HG02571 (cell line): ENCODE results near the gene DOC2A.

Experiments used
- ATAC-seq: cut with Tn5 transposase; IDR thresholded peaks from one replicate; pipeline ENCODE4 v1.9.1; 2021; ENCODE audit warnings: mild to moderate bottlenecking, moderate library complexity; ENCODE audit not compliant: unreplicated experiment

Gene DOC2A

DNA sequence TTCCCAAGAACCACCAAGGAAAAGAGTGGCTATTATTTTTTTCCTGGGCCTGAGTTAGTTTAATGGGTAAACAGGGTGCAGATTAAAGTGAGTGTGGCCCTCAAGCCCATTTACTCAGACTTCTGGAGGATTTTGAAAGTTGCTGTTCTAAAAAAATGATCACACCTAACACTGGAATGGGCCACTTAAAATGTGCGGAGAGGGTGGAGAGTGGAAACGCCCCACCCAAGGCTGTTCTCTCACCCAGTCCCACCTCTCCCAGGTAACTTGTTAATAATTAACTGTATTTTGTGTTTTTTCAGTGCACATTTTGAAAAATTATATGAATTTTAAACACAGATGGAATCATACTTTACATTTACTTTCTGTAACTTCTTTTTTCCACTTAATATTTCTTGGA is 20.8 kb downstream of the DOC2A start:
- ATAC-seq = no peak

DNA sequence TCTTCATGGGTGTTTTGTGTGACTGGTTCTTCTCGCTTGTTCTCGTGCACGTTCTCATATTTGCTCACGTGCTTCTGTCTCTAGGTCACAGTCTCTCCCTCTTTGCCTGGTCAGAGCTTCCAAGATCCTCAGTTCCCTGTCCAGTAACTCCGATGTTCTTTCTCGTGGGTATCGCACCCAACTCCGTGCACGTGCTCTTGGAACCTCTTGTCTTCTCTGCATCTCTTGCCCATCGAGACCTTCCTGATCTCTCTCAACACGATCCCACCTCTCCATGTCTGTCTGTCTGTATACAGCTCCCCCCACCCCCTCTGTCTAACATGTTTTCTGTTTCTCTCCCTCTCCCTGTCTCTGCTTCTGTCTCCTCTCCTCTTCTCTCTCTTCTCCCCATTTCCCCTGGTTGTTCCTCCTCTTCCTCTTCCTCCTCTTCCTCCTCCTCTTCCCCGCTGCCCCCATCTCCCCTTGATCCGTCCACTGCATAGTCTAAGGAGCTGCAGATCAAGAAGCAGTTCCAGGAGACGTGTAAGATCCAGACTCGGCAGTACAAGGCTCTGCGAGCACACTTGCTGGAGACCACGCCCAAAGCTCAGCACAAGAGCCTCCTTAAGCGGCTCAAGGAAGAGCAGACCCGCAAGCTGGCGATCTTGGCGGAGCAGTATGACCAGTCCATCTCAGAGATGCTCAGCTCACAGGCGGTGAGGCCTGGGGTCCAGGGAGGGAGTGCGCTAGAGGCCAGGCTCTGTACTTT is 21.5 kb downstream of the DOC2A start:
- ATAC-seq = no peak

DNA sequence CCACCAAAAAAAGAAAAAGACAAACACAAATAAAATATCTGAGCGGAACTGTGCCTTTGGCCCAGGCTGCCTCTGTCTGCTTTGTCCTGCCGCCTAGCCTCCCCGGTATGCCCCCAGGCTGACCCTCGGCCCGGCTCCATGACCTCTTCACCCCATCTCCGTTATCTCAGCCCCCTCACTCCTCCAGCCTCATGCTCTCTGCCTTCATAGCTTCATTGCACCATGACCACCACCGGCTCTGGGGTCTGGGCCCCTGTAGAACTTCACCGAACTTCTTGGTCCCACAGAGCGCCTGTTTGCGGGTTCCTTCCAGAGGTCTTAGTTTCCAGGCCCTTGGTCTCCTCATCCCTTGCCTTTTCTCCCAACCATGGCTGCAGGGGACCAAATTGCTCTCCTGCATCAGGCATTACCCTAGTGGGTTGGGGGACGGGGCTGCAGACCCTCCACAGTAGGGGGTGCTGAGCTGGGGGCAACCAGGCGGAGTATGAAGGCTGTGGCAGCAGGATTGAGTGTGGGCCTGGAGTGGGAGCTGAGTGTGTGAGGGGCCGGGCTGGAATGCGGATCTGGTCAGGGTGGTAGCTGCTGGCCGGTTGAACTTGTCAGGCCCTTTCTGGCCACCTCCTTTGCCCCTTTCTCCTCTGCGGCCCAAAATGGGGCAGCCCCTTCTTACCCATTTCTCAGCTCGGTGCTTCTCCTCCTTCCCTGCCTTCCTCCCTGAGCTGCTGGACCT is 22.3 kb downstream of the DOC2A start:
- no peak for ATAC-seq

DNA sequence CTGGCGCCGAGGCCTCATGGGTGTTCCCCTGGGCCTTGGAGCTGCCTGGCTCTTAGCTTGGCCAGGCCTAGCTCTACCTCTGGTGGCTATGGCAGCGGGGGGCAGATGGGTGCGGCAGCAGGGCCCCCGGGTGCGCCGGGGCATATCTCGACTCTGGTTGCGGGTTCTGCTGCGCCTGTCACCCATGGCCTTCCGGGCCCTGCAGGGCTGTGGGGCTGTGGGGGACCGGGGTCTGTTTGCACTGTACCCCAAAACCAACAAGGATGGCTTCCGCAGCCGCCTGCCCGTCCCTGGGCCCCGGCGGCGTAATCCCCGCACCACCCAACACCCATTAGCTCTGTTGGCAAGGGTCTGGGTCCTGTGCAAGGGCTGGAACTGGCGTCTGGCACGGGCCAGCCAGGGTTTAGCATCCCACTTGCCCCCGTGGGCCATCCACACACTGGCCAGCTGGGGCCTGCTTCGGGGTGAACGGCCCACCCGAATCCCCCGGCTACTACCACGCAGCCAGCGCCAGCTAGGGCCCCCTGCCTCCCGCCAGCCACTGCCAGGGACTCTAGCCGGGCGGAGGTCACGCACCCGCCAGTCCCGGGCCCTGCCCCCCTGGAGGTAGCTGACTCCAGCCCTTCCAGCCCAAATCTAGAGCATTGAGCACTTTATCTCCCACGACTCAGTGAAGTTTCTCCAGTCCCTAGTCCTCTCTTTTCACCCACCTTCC is 23.3 kb downstream of the DOC2A start:
- ATAC-seq = no peak

DNA sequence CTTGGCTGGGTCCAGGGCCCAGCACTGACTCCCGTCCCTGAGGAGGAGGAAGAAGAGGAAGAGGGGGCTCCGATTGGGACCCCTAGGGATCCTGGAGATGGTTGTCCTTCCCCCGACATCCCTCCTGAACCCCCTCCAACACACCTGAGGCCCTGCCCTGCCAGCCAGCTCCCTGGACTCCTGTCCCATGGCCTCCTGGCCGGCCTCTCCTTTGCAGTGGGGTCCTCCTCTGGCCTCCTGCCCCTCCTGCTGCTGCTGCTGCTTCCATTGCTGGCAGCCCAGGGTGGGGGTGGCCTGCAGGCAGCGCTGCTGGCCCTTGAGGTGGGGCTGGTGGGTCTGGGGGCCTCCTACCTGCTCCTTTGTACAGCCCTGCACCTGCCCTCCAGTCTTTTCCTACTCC is 23.9 kb downstream of the DOC2A start:
- ATAC-seq = no peak

DNA sequence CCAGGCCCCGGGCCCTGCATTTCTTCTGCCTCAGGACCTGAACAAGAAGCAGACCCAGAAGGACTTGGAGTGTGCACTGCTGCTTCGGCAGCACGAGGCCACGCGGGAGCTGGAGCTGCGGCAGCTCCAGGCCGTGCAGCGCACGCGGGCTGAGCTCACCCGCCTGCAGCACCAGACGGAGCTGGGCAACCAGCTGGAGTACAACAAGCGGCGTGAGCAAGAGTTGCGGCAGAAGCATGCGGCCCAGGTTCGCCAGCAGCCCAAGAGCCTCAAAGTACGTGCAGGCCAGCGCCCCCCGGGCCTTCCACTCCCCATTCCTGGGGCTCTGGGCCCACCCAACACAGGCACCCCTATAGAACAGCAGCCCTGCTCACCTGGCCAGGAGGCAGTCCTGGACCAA is 24.6 kb downstream of the DOC2A start:
- no peak for ATAC-seq

DNA sequence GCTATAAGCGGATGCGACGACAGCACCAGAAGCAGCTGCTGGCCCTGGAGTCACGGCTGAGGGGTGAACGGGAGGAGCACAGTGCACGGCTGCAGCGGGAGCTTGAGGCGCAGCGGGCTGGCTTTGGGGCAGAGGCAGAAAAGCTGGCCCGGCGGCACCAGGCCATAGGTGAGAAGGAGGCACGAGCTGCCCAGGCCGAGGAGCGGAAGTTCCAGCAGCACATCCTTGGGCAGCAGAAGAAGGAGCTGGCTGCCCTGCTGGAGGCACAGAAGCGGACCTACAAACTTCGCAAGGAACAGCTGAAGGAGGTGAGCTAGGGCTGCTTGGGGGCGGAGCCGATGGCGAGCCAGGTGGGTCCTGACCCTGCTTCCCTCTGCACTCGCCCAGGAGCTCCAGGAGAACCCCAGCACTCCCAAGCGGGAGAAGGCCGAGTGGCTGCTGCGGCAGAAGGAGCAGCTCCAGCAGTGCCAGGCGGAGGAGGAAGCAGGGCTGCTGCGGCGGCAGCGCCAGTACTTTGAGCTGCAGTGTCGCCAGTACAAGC is 25.5 kb downstream of the DOC2A start:
- ATAC-seq = no peak

DNA sequence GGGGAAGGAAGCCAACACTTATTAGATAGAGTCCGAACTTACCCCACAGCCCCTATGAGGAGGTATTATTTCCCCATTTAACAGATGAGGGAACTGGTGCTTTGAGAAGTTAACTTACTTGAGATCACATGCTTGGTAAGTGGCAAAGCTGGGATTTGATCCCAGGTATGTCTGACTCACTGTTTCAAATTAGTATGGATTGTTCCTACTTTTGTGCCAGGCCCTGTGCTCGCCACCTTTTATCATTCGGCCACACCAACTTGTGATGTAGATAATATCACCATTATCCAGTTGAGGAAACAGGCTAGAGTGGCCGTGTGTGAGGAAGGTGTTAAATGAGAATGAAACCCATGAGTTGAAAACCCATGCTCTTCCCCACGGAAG is 26.1 kb downstream of the DOC2A start:
- ATAC-seq = no peak

DNA sequence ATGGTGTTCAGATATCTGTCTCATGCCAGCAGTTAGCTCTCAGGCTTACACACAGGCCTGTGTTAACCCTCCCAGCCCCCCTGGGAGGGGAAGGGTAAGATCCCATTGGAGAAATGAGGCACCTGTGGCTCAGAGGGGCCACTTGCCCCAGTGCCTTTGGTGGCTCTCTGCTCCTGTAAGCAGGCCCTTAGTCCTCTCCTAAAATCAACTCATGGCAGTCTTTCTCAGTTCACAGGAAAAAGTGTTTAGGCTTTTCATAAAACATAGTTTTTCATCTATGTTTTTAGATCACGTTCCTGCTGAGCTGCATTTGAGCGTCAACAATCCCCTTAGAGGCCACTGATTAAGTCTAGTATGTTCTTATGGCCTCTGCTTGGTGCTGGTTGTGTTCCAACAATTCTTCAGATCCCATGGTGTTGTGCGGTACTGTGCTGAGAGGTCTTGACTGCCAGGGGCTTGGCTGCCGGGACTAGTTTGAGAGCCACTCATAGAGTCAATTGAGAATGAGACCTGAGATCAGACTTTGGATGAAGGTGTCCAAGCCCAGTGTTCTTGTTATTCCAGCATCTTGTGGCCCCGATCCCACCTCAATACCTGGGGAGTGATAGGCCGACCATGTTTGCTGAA is 26.6 kb downstream of the DOC2A start:
- no peak for ATAC-seq

DNA sequence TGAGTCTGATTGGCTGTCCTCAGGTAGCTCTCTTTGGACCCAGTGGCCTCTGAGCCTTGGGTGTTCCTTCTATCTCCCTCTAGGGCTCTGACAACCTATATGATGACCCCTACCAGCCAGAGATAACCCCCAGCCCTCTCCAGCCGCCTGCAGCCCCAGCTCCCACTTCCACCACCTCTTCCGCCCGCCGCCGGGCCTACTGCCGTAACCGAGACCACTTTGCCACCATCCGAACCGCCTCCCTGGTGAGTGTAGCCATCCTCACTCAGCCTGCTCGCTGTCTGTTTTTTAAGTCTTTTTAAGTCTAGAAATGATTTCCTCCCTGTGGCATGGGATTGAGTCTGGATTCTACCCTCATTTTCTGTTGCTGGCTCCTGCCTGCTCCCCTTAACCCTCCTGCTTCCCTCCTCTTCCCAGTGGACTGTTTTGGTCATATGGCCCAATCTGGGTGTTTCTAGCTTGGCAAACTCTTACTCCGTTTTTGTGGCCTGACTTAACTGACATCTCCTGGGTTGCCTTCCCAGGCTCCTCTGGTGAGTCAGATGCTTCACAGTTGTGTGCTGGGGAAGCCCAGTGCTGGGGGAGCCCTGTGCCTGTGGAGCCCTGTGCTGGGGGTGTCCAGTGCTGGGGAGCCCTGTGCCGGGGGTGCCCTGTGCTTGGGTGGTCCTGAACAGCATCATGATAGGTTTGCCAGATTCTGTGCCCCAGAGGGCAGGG is 27.2 kb downstream of the DOC2A start:
- ATAC-seq = no peak

DNA sequence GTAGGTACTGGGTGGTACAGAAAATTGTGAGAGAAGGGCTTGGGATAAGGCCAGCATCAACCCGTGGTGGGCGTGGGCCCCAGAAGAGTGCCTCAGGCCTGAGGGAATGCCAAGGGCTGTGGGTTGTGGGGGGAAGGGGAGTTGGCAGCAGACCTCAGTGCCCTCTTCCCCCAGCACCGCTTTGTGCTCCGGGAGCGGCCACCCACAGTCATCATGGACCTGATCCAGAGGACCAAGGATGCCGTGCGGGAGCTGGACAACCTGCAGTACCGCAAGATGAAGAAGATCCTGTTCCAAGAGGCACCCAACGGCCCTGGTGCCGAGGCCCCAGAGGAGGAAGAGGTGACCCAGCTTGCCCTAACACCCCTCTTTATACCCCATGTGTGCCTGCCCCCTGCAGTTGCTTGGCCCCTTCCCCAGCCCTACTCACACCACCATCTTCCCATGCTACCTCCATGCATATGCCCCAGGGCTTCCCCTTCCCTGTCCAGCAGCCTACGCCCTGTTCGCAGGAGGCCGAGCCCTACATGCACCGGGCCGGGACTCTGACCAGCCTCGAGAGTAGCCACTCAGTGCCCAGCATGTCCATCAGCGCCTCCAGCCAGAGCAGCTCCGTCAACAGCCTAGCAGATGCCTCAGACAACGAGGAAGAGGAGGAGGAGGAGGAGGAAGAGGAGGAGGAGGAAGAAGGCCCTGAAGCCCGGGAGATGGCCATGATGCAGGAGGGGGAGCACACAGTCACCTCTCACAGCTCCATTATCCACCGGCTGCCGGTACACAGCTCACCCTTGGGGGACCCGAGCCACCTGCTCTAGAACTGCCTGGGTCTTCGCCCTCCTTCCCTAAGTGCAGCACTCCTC is 28.0 kb downstream of the DOC2A start:
- no peak for ATAC-seq

DNA sequence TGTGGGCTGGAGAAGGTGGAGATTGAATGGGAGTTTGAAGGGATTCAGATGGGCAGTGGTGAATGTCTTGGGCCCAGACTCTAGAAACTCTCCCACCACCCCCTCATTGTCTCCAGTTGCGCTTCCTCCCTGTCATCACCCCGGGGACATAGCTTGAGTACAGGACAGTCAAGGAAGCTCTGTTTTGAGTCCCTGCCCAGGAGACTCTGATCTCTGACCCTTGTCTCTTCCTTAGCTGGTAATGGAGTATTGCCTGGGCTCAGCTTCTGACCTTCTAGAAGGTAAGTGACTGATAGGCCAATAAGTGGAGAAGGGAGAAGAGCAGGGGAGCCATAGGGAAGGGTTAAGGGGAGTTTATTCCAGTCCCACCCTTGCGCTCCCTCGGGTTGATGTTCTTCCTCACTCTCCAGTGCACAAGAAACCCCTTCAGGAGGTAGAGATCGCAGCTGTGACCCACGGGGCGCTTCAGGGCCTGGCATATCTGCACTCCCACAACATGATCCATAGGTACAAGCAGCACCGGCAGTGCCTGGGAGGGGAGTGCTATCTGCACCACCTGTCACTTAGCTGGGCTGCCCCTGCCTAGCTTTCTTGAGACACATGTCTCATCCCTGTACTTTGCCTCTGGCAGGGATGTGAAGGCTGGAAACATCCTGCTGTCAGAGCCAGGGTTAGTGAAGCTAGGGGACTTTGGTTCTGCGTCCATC is 32.1 kb downstream of the DOC2A start:
- ATAC-seq = no peak

DNA sequence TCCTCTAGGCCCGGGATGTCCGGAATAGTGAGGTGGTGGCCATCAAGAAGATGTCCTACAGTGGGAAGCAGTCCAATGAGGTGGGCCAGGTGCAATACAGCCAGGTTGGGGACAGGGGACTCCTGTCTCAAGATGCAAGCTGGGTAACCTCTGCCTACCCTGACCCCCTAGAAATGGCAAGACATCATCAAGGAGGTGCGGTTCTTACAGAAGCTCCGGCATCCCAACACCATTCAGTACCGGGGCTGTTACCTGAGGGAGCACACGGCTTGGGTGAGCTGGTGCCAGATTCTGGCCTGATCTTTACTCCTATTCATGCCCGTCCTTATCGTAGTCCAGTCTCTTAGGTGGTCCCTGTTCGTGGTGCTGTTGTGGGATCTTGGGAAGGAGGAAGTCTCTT is 32.7 kb downstream of the DOC2A start:
- ATAC-seq = no peak

DNA sequence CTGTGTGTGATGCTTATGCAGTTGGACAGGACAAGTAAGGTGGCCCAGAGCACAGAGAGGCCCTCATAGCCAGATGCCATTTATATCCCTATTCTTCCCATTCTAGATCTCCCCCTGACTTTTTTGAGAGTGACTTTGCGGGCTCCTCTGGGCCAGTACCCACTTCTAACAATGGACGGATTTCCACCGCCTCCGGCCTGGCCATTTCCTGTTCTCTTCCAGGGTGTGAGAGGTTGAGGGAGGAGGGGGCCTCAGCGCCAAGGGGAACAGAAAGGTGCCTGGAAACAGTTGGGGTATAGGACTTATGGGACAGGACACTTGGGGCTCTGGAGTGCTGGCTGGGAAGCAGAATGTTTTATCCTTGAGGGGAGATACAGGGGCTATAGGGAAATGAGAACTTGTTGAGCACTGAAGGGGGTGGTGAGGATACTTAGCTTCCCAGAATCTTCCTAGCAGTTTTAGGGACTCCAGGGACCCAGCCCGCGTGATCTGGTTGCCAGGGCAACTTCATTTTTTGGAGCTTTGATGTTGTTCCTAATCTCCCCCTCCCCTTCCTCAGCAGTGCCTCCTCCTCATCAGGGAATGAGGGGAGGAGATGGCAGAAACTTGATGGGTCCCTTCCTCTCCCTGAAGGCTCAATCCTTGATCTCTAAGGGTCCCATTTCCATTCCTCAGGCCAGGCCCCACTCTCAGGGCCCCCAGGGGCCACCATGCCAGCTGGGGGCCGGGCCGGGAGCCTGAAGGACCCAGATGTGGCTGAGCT is 33.6 kb downstream of the DOC2A start:
- ATAC-seq = no peak

DNA sequence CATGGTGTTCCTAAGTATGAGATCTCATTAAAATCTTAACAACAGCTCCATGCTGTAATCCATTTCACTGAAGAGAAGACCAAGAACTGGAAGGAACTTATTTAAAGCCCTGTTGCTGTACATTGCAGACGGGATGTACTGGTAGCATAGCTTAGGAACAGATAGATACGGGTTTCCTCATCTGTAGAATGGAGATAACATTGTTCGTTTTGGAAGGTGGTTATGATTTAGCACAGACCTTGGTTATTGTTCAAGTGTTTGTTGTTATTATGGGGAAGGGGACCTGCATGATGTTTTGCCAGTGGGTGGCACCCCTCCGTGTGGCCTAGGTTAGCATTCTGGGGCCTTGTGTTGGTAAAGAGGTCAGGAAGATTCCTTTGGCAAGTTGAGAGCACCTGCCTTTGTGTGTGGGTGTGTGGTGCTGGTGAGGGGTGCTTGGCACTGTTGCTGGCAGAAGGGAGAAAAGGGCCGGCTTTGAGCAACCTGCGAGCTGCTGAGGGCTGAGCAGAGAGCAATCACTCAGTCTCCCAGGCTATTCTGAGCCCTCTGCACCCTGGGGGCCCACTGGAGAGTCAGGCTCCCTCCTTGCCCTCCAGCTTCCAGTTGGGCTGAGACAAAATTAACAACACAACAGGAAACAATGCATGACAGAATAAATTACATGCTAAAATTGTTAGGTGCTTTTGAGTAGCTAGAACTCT is 34.9 kb downstream of the DOC2A start:
- no peak for ATAC-seq

DNA sequence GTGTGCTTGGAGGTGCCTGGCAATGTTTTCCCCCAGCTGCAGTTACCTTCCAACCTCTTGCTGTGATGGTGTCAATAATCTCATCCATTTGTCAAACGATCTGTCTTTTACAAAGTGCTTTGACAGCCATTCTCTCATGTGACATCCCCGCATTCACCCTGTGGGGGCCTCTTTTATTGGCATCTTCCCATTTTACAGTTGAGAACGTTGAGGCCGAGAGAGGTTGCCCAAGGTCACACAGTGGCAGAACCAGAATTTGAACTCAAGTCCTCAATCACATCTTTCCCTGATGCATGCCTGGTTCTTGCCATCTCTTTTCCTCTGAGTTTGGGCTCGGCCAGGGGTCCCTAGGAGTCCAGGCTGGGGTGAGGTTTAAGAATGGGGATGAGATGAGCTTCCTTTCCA is 35.7 kb downstream of the DOC2A start:
- ATAC-seq = no peak

DNA sequence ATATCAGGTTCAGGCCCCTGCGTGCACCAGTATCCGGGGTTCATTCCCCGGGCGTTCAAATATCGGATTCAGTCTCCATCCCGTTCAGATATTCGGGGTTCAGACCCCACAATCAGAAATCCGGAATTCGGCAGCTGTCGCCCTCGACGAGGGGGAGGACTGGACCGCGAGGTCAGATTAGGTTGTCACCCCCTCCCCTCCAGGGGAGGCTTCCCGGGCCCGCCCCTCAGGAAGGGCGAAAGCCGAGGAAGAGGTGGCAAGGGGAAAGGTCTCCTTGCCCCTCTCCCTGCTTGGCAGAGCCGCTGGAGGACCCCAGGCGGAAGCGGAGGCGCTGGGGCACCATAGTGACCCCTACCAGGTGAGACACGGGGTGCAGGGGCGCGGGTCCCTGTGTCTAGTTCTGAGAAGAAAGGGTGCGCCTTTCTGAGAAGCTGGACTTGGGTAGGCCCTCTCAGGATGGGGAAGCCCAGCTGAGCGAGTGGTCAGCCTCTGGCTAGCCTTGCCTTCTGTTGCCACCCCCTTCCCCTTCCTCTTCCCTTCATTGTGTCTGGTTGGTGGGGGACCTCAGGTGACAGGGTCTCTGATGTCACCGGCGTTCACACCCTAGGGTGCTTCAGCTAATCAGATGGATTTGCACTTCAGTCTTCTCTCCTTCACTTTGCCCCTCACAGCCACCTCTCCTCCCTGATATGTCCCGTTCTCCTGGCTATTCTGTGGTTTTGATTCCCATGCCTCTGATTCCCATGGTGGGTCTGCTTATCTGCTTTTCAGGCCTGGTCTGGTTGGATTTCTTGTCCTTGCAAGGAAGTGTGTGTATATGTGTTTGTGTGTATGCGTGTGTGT is 36.3 kb downstream of the DOC2A start:
- no peak for ATAC-seq
